Melanocyte of skin (primary cell): ENCODE measurements around the gene IL16. TPM values are rescaled to one million over a fixed set of nuclear protein-coding genes. Genes with fewer than 3 reads are reported as not detected.

Source experiments
- total RNA-seq, 2 donors: library from RNA; depleted of rRNA; stranded (reverse); fragments of >200 nt; gene quantifications; 2 replicates each; pipeline ENCODE4 v1.2.3, GENCODE V29; 2012

Gene IL16
- total RNA-seq: 10 to 100 TPM; 15.5 to 16.0 TPM

DNA sequence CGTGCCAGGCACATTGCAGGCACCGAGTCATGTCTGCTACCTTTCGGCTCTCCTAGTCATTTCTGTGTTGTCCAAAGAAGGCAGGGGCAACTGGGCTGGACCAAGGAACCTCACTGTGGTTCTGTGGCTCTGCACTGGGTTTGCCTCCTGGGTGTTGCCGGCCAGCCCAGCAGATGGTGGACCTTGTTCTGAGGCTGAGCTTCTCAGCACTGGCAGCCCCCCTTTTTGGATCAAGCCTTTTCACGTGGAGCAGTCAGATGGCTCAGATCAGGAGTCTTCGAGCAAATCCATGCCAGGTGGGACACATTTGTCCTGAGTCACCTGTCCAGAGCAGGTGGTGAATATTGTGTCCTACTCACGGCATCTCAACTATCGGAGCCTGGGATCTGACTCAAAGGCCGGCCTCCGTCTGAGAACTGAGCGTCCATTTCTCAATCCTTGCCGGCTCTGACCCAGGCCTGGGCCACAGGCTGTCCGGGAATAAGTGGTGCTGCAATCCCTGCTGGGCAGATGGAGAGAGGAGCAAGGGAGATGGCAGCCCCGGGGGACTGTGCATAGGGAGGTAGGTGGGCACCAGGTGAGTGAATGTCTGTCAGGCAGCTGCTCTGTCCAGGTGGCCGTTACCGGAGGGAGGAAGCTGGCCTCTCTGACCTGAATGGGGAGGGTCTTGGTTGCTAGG lies at the start of gene IL16:
TSS of gene IL16 (plus strand) at position 304 of the 679 bp plus-strand sequence. CDS start 28,521 bp downstream, outside the sequence.

GRCh38 chr15:81323944-81324881 lies 127.5 kb downstream of the IL16 start, which contains the start of gene STARD5:
STARD5 (minus strand) TSS chr15:81324141; CDS start chr15:81324099, 42 bp downstream.

Other genes starting within 250 kb of the IL16 start
- gene MESD, start 207.1 kb upstream of the IL16 start, total RNA-seq: 10 to 100 TPM; 26.2 to 36.0 TPM
- 10 to 100 TPM; 39.2 to 41.6 TPM for gene TLNRD1, start 196.0 kb upstream of the IL16 start, total RNA-seq
- gene CFAP161, start 62.6 kb upstream of the IL16 start, total RNA-seq: under 1 TPM; 0.67 to 0.69 TPM
- gene STARD5, start 127.3 kb downstream of the IL16 start, total RNA-seq: 1 to 10 TPM; 1.7 to 5.7 TPM
- not detected for gene TMC3, start 177.3 kb downstream of the IL16 start, total RNA-seq